NCI-H345 (cell line): ENCODE results near the gene LAMC3.
"Not testable (repeated sequence)": the region's sequence is repeated elsewhere in the genome, so short reads cannot be mapped to it uniquely, and the experiment has no call there.

ENCODE experiments used
- DNase-seq: peaks from one replicate; lab custom pipeline; 2025; lab: John Stamatoyannopoulos, UW

The LAMC3 gene

DNA sequence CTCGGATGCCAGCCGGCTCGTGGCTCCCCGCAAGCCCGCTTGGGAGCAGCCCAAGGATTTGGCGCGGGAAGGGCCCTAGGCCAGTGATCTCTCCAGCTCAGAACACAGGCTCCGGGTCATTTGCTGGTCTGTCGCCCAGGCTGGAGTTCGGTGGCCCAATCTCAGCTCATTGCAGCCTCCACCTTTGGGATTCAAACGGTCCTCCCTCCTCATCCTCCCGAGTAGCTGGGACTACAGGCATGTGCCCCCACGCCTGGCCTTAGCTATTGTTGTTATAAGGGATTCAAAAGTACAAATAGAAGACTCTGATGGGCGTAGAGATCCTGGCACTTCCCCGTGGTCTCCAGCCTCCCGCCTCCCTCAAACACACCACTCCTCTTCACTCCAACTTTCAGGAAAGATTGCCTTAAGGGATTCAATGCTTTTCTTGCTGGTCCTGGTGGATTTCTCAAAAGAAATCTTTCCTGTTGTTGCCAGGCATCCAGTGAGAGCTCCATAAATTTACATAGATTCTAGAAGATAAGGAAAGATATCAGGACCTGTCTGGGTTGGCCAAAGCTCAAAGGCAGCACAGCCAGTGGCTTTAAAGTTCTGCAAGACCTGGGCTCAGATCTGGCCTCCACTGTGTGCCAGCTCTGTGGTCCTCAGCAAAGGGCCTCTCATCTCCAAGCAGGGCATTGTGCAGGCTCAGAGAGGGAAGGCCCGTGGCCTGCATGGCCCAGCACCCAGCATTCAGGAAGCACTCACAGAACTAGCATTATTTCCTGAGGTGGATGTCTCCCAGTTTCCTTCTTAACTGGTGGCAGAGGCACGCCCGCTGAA, 88.4 kb downstream of the LAMC3 start:
- DNase-seq = no peak

- no peak for DNase-seq
Observed at GRCh38 chr9:131097948-131098278, 88.9 kb downstream of the LAMC3 start.

DNA sequence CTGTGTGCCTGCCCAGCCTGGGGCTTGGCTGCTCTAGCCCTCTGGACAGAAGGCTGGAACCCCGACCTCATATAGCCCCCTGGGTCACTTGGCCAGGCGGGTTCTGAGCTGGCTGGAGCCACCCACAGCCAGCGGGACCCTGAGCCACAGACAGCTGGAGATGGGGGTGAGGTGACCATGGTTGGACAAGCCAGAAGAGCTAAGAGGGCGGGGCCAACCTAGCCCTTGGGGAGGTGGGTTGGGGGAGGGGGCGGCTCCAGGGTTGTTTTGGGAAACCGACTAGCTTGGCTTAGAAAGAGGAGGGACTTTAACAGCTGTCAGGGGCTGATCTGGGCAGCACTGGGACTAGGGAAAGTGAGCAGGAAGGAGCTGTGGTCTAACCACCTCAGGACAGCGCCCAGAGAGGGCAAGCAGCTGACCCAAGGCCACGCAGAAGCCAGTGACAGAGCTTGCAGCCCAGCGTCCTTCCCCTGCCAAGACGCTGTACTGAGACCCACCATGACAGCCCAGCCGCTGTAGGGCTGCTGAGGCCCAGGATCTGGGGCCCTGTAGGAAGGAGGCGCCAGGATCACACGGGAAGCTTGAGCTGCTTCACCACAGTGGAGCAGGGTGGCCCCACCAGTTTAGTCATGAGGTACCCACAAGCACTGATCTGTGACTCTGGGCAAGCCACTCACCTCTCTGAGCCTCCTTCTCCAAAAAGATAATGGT, 89.6 kb downstream of the LAMC3 start:
- DNase-seq = no peak

DNA sequence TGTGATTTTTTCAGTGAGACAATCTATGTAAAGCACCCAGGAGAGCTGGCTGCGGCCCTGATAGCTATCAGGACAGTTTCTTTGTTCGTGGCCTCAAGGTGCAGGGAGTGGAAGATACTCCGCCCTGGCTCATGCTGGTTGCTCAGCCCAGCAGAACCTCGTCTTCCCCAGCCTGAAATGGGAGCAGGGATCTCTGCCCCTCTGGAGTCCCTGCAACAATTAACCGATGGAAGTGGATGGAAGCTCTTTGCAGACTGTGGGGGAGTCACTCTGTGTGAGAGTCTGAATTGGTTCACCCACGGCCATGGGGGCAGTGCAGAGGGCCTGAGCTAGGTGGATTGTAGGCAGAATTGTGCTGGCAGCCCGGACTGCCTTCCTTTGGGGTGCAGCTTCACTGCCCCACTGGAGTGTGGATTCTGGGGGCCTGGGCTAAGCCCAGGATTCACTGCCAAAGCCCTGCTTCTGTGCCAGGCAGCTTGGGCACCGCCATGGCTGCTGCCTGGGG, 90.2 kb downstream of the LAMC3 start:
- no peak for DNase-seq

GRCh38 chr9:131099845-131100244, 90.9 kb downstream of the LAMC3 start:
- not testable (repeated sequence) for DNase-seq

DNA sequence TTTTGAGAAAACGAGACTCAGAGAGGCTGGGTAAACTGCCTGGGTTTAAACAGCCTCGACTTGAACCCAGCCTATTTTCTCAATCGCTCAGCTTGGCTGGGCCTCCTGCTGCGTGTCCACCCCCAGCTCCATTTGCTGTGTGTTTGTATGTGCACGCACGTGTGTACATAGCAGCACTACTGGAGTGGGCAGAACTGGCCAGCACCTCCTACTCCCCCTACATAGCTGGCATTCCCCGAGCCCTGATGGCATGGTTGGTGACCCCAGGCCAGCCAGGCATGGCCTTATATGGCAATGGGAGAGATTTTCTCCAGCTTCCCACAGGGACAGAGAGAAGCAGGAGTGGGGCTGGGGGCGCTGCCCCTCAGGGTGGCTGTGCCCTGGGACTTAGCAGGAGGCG, 91.5 kb downstream of the LAMC3 start:
- no peak for DNase-seq

GRCh38 chr9:131101207-131101964, 92.4 kb downstream of the LAMC3 start:
- DNase-seq = no peak

DNA sequence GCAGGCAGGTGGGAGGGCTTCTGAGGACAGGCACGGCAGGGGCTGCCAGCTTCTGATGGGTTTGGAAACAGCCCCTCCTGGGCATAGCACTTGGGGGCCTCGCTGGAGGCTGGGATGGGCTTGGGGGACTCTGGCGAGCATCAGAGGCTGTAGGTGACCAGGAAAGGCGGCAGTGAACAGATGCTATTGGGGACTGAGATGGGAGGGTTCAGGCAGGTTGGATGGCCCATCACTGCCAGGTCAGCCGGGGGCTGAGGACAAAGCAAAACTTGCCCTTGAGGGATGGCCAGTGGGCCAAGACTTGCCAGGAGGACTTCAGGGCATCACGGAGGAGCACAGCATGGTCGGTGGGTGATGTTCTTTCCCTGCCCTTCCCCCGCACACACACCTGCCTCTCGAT, 94.0 kb downstream of the LAMC3 start:
- DNase-seq = no peak

DNA sequence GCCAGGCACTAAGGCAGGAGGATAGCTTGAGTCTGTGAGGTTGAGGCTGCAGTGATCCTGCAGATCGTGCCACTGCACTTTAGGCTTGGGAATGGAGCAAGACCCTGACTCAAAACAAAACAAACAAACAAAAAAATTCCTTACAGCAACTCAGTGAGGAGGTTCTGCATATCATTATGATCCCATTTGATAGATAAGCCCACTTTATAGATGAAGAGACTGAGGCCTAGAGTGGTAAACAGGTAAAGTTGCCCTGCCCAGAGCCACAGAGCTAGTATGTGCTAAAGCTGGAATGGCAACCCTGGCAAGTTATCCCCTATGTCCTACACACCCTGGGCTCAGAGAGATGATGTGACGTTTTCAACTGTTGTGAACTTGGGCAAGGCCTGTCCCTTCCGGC, 94.6 kb downstream of the LAMC3 start:
- DNase-seq = no peak

DNA sequence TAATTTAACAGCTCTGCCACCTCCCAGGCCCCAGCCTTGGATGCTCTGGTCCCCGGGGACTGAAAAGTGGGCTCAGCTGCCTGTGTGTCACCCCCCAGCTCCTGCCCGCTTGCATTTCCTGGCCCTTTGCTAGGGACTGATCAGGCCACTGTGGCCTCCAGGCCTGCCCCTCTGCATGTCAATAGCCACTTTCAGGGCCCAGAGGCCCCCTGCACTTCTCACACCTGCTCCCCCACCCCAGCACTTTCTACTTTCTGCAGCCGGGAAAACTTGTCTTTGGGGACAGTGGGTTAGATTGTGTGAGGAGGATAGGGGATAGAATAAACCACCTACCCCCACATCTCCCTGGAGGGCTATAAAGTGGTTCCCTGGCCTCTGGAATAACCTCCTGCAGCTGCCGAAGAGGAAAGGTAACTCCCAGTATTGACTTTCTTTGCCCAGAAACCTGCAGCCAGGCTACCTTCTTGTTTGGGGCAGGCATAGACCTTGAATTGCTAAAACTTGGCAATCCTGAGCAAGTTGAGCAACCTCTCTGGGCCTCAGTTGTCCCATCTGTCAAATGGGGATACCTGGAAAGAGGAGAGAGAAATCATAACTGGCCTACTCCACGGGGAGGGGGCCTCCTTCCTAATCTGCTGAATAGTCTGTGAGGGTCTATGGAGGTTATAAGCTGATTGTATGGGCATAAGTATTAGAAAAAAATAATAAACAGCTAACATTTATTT, 95.2 kb downstream of the LAMC3 start:
- no peak for DNase-seq

GRCh38 chr9:131105952-131106351, 97.0 kb downstream of the LAMC3 start:
- no peak for DNase-seq

GRCh38 chr9:131107760-131108159, 98.8 kb downstream of the LAMC3 start:
- no peak for DNase-seq

DNA sequence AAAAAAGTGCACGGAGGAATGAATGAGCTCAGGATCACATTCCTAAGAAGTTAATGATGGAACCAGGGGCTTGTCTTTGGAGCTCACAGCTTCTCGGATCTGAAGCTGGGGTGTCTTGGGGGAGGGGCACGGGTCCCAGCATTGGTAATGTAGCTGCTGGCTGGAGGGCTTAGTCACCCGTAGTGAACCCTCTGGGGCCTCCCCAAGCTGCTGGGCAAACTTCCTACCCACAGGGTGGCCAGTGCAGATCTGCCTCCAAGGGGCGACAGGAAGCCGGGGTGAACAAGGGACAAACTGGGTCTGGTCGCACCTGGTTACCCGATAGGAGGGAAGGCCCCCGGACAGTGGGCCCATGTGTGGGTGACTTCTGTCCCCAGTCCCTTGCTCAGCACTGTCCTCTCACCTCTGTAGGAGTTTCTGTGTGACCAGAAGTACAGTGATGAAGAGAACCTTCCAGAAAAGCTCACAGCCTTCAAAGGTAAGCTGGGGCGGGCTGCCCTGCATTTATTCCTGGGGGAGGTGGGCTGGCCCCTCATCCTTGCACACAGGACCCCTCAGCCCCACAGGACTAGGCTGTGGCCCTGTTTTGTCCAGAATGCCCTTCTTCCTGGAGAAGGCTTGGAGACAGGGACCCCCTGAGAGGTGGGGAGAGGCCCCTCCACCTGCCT, 102.3 kb downstream of the LAMC3 start:
- no peak for DNase-seq

DNA sequence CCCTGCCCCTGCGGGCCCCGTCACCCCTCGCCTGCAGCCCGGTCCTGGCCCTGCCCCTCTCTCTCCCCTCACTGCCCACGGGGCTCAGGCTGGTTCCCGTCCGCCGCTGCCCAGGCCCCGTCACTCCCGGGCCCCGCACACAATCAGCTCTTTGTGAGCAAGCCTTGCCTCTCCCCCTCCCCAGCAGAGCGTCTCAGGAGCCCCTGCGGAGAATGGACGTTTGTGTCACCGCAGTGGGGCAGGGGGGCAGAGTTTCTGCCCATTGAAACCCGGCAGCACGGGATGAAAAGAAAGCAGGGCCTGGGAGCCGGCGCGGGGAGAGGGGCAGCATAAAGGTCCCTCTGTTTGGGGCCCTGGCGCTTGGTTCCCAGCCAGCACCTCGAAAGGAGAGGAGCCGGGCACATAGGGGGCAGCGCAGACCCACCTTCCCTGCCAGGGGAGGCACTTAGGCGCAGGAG, 102.9 kb downstream of the LAMC3 start:
- no peak for DNase-seq

DNA sequence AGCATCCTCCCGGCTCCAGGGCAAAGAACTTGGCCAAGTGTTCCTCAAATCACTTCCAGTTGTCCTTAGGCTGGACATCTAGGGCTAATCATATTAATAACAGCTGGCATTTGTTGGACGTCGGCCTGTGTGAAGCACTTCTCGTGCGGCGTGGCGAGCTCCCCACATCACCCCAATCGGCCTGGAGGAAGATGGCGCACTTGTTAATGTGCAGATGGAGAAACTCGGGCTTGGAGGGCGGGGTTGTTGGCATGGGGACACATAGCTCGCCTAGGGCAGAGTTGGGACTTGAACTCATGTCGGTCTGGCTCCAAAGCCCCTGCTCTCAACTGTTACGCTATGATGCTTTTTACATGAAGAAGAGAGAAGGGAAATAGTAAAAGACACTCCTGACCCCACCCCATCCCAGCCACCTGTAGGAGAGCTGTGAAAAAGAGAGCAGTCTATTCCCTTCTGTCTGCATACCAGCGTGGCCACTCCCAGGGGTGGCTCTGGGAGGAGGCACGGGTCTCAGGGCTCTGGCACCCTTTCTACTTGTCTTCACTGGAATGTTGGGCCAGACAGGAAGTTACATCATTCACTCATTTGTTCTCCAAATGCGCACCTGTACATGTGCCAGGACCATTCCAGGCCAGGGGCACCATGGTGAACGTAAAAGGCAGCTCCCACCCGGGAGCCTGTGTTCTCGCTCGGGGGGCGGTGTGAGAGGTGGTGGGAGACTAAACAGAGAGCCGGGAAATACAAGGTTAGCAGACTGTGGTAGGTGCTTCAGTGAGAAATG, 103.6 kb downstream of the LAMC3 start:
- DNase-seq = no peak

DNA sequence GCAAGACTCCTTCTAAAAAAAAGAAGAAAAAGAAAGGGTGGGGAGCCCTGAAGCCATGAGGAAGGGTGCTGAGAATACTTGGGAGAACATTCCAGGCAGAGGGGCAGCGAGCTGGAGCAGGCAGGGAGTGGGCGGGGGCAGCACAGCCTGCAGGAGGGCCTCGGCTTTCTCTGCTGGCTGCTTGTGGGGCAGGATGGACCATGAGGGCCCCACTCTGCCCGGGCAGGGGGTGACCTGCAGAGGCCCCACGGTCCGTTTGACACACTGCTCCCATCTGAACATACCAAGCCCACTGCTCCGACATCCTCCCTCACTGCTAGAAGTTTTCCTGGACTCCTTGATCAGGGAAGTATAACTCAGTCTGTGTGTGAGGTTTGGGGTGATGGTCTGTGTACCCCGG, 104.7 kb downstream of the LAMC3 start:
- DNase-seq = no peak

DNA sequence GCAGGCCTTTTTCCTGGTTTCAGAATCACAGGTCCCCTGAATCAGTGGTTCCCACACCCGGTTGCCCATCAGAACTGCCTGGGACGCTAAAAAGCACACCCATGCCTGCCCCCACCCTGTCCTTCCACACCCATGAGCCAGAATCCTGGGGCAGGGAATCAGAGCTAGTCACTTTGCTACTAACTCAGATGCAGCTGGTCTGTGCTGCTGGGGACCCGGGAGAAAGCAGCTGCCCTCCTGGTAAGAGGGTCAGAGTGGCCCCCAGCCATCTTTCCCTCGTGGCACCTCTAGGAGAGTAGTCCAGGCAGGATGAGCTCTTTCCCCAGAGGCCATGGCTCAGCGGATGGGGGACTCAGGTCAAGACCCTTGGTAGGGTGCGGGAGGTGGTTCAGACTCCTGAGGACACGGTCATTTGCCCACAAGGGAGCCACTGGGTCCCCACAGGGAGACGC, 105.1 kb downstream of the LAMC3 start:
- DNase-seq = no peak

DNA sequence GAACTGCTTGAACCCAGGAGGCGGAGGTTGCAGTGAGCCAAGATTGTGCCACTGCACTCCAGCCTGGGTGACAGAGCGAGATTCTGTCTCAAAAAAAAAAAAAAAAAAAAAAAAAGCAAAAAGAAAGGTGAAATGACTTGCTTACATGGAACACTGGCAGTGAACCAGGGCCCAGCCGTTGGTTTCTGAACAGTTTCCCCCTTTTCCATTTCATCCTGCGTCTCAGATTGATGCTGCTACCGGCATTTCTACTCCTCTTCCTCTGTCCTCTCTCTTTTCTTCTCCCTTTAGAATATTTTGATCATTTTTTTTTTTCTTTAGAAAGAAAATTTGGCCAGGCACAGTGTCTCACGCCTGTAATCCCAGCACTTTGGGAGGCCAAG, 106.4 kb downstream of the LAMC3 start:
- not testable (repeated sequence) for DNase-seq

GRCh38 chr9:131116281-131117120, 107.5 kb downstream of the LAMC3 start:
- peak; percentile 3 for DNase-seq
